B cell (primary cell): ENCODE data around the gene NOL3. TPM values are rescaled to one million over a fixed set of nuclear protein-coding genes. Genes with fewer than 3 reads are reported as not detected.
"Not testable (repeated sequence)": the region's sequence is repeated elsewhere in the genome, so short reads cannot be mapped to it uniquely, and the experiment has no call there.

Experiments used
- ATAC-seq: fragments of 200-7000 bp; cut with Tn5 transposase; one replicate; pipeline ENCODE4 v1.10.0; 2021; ENCODE audit warnings: low read depth, mild to moderate bottlenecking, moderate number of reproducible peaks, moderate library complexity
- CTCF ChIA-PET: fragments of 350-600 bp; sonication (Branson Sonifier 250); formaldehyde crosslinking; loops from one replicate; lab custom pipeline; 2021; ENCODE audit warnings: antibody characterized with exemption, inconsistent platforms; lab: Charles Lee
- POLR2A ChIA-PET: fragments of 350-600 bp; sonication (Branson Sonifier 250); formaldehyde crosslinking; loops from one replicate; lab custom pipeline; 2021; ENCODE audit warnings: antibody characterized with exemption; lab: Charles Lee
- DNase-seq: peaks from one replicate; pipeline ENCODE4 v3.0.0; 2013
- H2AFZ ChIP-seq: 2 replicates; pipeline ENCODE4 v1.6.1; 2012; ENCODE audit warnings: mild to moderate bottlenecking, low read depth, low read length; ENCODE audit not compliant: insufficient read depth, poor library complexity, severe bottlenecking
- H3K27ac ChIP-seq, 2 donors: 1 replicate in 1 of 2; 2 replicates in 1 of 2; pipeline ENCODE4 v1.5.1; 2012 to 2013; ENCODE audit warnings: low read length in 2 of 2, mild to moderate bottlenecking in 2 of 2, moderate library complexity in 1 of 2
- H3K27me3 ChIP-seq, 4 experiments: fragments of 200-600 bp in 1 of 4; sonication (generic) in 1 of 4; replicated peaks in 1 of 4; 1 replicate in 2 of 4; 2 replicates in 2 of 4; pipeline versions ENCODE4 v1.6.1 to v1.7.0; 2013 to 2016; ENCODE audit warnings: low read length in 3 of 4, mild to moderate bottlenecking in 2 of 4, mixed read lengths in 1 of 4, moderate library complexity in 1 of 4; ENCODE audit not compliant: insufficient read depth in 4 of 4, control insufficient read depth in 3 of 4; ENCODE audit errors: control extremely low read depth in 1 of 4
- H3K36me3 ChIP-seq, 2 experiments: replicated peaks in 1 of 2; 1 replicate in 1 of 2; 2 replicates in 1 of 2; pipeline versions ENCODE4 v1.6.1 to v1.7.1; 2013; ENCODE audit warnings: low read length in 1 of 2; ENCODE audit not compliant: insufficient read depth in 2 of 2, control insufficient read depth in 1 of 2; ENCODE audit errors: control extremely low read depth in 1 of 2, extremely low read depth in 1 of 2
- H3K4me1 ChIP-seq, 2 donors: fragments of 200-600 bp in 1 of 2; sonication (generic) in 1 of 2; 1 replicate in 1 of 2; 2 replicates in 1 of 2; pipeline versions ENCODE4 v1.5.1 to v1.6.1; 2013 to 2017; ENCODE audit warnings: low read length in 2 of 2; ENCODE audit not compliant: control insufficient read depth in 2 of 2, insufficient read depth in 2 of 2
- H3K4me2 ChIP-seq: replicated peaks from 2 replicates; pipeline ENCODE3; 2012; ENCODE audit warnings: mild to moderate bottlenecking, low read depth, low read length; ENCODE audit not compliant: poor library complexity, severe bottlenecking
- H3K4me3 ChIP-seq, 5 experiments: fragments of 200-600 bp in 1 of 5; sonication (generic) in 1 of 5; 1 replicate in 3 of 5; 2 replicates in 2 of 5; pipeline versions ENCODE4 v1.5.1 to v1.7.0; 2011 to 2016; ENCODE audit warnings: low read length in 4 of 5, mild to moderate bottlenecking in 4 of 5, low read depth in 2 of 5, control low read depth in 1 of 5, moderate library complexity in 1 of 5; ENCODE audit not compliant: insufficient read depth in 1 of 5; ENCODE audit errors: control extremely low read depth in 1 of 5, extremely low read depth in 1 of 5
- H3K79me2 ChIP-seq: fragments of 200-600 bp; sonication (generic); one replicate; pipeline ENCODE4 v1.6.0; 2016; ENCODE audit warnings: low read length; ENCODE audit not compliant: control insufficient read depth, insufficient read depth
- H3K9ac ChIP-seq: fragments of 200-600 bp; sonication (generic); 2 replicates; pipeline ENCODE4 v1.6.1; 2017; ENCODE audit warnings: mild to moderate bottlenecking, low read length, moderate library complexity
- H3K9me3 ChIP-seq, 3 donors: one replicate each; pipeline versions ENCODE4 v1.6.1 to v1.7.1; 2013; ENCODE audit warnings: low read length in 2 of 3; ENCODE audit not compliant: control insufficient read depth in 2 of 3, insufficient read depth in 1 of 3; ENCODE audit errors: control extremely low read depth in 1 of 3
- H4K20me1 ChIP-seq: 2 replicates; pipeline ENCODE4 v1.6.0; 2012; ENCODE audit warnings: mild to moderate bottlenecking, low read length; ENCODE audit not compliant: insufficient read depth, control insufficient read depth, poor library complexity, severe bottlenecking
- H3K27ac Mint-ChIP-seq: one replicate; pipeline ENCODE4 v1.8.0; 2021; ENCODE audit warnings: mixed read lengths
- H3K27me3 Mint-ChIP-seq: one replicate; pipeline ENCODE4 v1.8.0; 2021; ENCODE audit warnings: mixed read lengths
- H3K4me1 Mint-ChIP-seq: one replicate; pipeline ENCODE4 v1.8.0; 2021; ENCODE audit warnings: mixed read lengths
- H3K4me3 Mint-ChIP-seq: one replicate; pipeline ENCODE4 v1.8.0; 2021; ENCODE audit warnings: mixed read lengths
- H3K9me3 Mint-ChIP-seq: one replicate; pipeline ENCODE4 v1.8.0; 2022; ENCODE audit warnings: mixed read lengths; ENCODE audit not compliant: insufficient read depth
- EZH2 ChIP-seq: IDR thresholded peaks from 2 replicates; pipeline ENCODE4 v1.6.1; 2012; ENCODE audit warnings: borderline replicate concordance, low read depth, mild to moderate bottlenecking, moderate library complexity, low read length; ENCODE audit not compliant: insufficient read depth, poor library complexity, severe bottlenecking
- WGBS: methylation state at CpG from one replicate; pipeline ENCODE4 v1.1.5; 2013; ENCODE audit warnings: missing lambda C conversion rate; ENCODE audit not compliant: insufficient coverage; 5-methylcytosine and 5-hydroxymethylcytosine counted together
- intact Hi-C: fragments of 100-400 bp; cut with micrococcal nuclease; formaldehyde crosslinking; loops from one replicate; pipeline ENCODE4 v1.10.0; 2022
- polyA minus RNA-seq: library from RNA; depleted of rRNA, polyadenylated mRNA; stranded (reverse); fragments of >200 nt; gene quantifications from 2 replicates; pipeline ENCODE4 v1.2.3, GENCODE V29; 2012
- polyA plus RNA-seq: library from polyadenylated mRNA; depleted of rRNA; stranded (reverse); fragments of >200 nt; gene quantifications from 2 replicates; pipeline ENCODE4 v1.2.3, GENCODE V29; 2012
- total RNA-seq, 2 donors: library from RNA; stranded (reverse); fragments of 120-200 nt in 1 of 2; gene quantifications; 1 replicate in 1 of 2; 2 replicates in 1 of 2; pipeline versions ENCODE4 v1.2.3 to v1.2.4, GENCODE V29; 2013 to 2022
- TF ChIP-seq, protein P1 (sequence below): fragments of 200-600 bp; IDR thresholded peaks from one replicate; pipeline ENCODE4 v1.8.0; 2022; ENCODE audit warnings: antibody characterized with exemption, mild to moderate bottlenecking

NOL3 gene
- total RNA-seq (0.66 and 0.96 TPM in 2 replicates), polyA plus RNA-seq (0.60 and 2.3 TPM in 2 replicates), polyA minus RNA-seq (1.1 and 1.3 TPM in 2 replicates)
- total RNA-seq (2013): 0.65 TPM

DNA sequence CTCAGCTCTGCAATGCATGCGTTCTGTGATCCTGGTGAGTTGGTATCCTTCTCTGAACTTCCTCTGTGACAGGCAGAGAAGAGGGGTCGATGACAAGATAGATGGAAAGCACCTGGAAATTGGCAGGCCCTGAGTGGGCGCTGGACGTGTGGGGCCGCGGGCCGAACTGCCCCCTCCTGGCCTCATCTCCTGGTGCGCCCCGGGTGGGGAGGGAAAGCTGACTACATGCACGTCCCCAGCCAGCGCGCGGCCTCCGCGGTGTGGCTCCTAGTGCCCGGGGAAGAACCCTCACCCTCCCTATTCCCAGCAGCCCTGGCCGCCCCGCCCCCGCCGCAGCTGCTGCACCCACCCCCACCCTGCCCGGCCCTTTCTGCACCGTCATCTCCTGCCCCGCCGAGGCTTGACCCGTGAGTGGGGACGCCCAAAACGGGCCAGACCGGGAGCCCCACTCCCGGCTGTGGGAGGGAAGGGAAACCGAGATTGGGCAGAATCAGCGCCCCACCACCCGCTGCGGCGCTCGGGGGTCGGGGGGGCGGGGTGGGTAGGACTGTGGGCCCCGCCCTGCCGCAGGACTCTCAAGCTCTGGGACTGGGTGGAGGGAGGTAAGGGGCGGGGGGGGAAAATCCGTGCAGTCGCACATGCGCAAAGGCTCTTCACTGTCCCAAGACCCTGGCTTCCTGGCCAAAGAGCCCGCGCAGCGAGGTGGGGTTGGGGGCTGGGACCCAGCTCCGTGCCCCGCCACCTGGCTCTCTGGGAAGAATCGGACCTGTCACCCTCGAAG lies at the start of gene NOL3:
TSS of gene NOL3 (plus strand) at position 371 of the 781 bp plus-strand sequence.
- ATAC-seq (no peak), DNase-seq (no peak)
- Mint-ChIP-seq H3K4me1 (peaks cover 35% of the 10 kb centered on the region), H3K27ac (peak within 1 kb of the TSS; percentile 29), H3K4me3 (peak within 1 kb of the TSS; percentile 54), H3K27me3 (peaks cover 68% of the 10 kb centered on the region), H3K9me3 (no peaks in the 10 kb centered on the region)
- ChIA-PET CTCF (interaction anchor here (0.7 to 3.2 kb wide), 6 partner anchors 11 to 19 kb away, joined by 3 to 11 read pairs (median 4); partner anchors contain the start of gene B3GNT9), POLR2A (interaction anchor here (0.6 kb wide), 1 partner anchor 142 kb away, joined by 3 read pairs; no protein-coding TSS in a partner anchor)
- H3K36me3 ChIP-seq: no peaks in the 10 kb centered on the region
- H3K9ac ChIP-seq: peak within 1 kb of the TSS; percentile 48
- H3K4me1 ChIP-seq: peaks cover 42 to 49% of the 10 kb centered on the region in 2 donors
- no peak within 1 kb of the TSS for H3K27ac ChIP-seq
- peaks cover under 1% of the 10 kb centered on the region for H4K20me1 ChIP-seq
- H3K4me2 ChIP-seq: peak within 1 kb of the TSS; percentile 75
- peak within 1 kb of the TSS in 2 of 5 experiments; percentile 23 to 33 for H3K4me3 ChIP-seq
- WGBS: 4% methylated on average over 25 of the region's 50 CpGs
- H3K79me2 ChIP-seq: no peaks in the 10 kb centered on the region
- TF ChIP-seq, protein P1, sequence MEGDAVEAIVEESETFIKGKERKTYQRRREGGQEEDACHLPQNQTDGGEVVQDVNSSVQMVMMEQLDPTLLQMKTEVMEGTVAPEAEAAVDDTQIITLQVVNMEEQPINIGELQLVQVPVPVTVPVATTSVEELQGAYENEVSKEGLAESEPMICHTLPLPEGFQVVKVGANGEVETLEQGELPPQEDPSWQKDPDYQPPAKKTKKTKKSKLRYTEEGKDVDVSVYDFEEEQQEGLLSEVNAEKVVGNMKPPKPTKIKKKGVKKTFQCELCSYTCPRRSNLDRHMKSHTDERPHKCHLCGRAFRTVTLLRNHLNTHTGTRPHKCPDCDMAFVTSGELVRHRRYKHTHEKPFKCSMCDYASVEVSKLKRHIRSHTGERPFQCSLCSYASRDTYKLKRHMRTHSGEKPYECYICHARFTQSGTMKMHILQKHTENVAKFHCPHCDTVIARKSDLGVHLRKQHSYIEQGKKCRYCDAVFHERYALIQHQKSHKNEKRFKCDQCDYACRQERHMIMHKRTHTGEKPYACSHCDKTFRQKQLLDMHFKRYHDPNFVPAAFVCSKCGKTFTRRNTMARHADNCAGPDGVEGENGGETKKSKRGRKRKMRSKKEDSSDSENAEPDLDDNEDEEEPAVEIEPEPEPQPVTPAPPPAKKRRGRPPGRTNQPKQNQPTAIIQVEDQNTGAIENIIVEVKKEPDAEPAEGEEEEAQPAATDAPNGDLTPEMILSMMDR: no peak
- TF ChIP-seq EZH2: no peak
- peaks cover 0 to 34% (median 0%) of the 10 kb centered on the region in 3 donors for H3K9me3 ChIP-seq
- H3K27me3 ChIP-seq: peaks cover 0 to 97% (median 66%) of the 10 kb centered on the region in 4 experiments
- peak within 1 kb of the TSS; percentile 33 for H2AFZ ChIP-seq
- intact Hi-C loops: no loop called here

DNA sequence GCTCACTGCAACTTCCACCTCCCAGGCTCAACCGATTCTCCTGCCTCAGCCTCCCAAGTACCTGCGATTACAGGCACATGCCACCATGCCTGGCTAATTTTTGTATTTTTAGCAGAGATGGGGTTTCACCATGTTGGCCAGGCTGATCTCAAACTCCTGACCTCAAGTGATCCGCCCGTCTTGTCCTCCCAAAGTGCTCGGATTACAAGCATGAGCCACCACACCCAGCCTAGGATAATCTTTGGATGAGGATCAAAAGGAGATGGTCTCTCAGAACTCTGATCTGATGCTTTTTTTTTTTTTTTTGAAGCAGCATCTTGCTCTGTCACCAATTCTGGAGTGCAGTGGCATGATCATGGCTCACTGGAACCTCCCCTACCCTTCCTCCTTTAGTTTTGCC lies 47.5 kb upstream of the NOL3 start:
- CTCF ChIA-PET, intact Hi-C loops, ATAC-seq, H3K9ac ChIP-seq, POLR2A ChIA-PET, H3K4me1 ChIP-seq, H3K27ac ChIP-seq, H3K27me3 Mint-ChIP-seq, H3K4me3 ChIP-seq, H3K9me3 Mint-ChIP-seq, H3K27me3 ChIP-seq, DNase-seq, H4K20me1 ChIP-seq, H3K27ac Mint-ChIP-seq, H3K9me3 ChIP-seq, H3K4me2 ChIP-seq, H3K4me1 Mint-ChIP-seq, H3K4me3 Mint-ChIP-seq, H2AFZ ChIP-seq: not testable (repeated sequence)
- peaks cover 26% of the 10 kb centered on the region for H3K79me2 ChIP-seq
- WGBS: 100% methylated on average over 1 of the region's 5 CpGs
- peaks cover 0 to 43% of the 10 kb centered on the region in 2 experiments for H3K36me3 ChIP-seq
